CD4-positive, alpha-beta T cell (primary cell): ENCODE measurements around the gene SCLT1. TPM values are rescaled to one million over a fixed set of nuclear protein-coding genes. Genes with fewer than 3 reads are reported as not detected.

Experiments used
- ATAC-seq: fragments of 200-7000 bp; cut with Tn5 transposase; one replicate; pipeline ENCODE4 v1.10.0; 2022; ENCODE audit warnings: mild to moderate bottlenecking; ENCODE audit not compliant: poor library complexity
- CTCF ChIA-PET: fragments of 350-600 bp; sonication (Branson Sonifier 250); formaldehyde crosslinking; loops from one replicate; lab custom pipeline; 2021; ENCODE audit warnings: antibody characterized with exemption, inconsistent platforms; lab: Charles Lee
- POLR2A ChIA-PET: fragments of 350-600 bp; sonication (Branson Sonifier 250); formaldehyde crosslinking; loops from one replicate; lab custom pipeline; 2021; ENCODE audit warnings: antibody characterized with exemption, inconsistent platforms; lab: Charles Lee
- DNase-seq, 14 experiments: peaks; one replicate each; pipeline ENCODE4 v3.0.0-alpha.2; 2013 to 2020; ENCODE audit warnings: mixed read lengths in 2 of 14
- H3K27ac ChIP-seq, 2 donors: one replicate each; pipeline versions ENCODE4 v1.5.1 to v1.7.0; 2013; ENCODE audit warnings: low read length in 2 of 2, low read depth in 1 of 2, mild to moderate bottlenecking in 1 of 2
- H3K27me3 ChIP-seq, 2 experiments: 1 replicate in 1 of 2; 2 replicates in 1 of 2; pipeline versions ENCODE4 v1.6.1 to v1.7.0; 2013; ENCODE audit warnings: low read length in 2 of 2, control low read depth in 1 of 2, mild to moderate bottlenecking in 1 of 2, moderate library complexity in 1 of 2; ENCODE audit not compliant: insufficient read depth in 2 of 2, control insufficient read depth in 1 of 2
- H3K36me3 ChIP-seq: one replicate; pipeline ENCODE4 v1.6.1; 2013; ENCODE audit warnings: low read length, control low read depth; ENCODE audit not compliant: insufficient read depth
- H3K4me1 ChIP-seq: one replicate; pipeline ENCODE4 v1.6.1; 2013; ENCODE audit warnings: low read length, control low read depth; ENCODE audit not compliant: insufficient read depth
- H3K4me3 ChIP-seq: one replicate; pipeline ENCODE4 v1.5.1; 2013; ENCODE audit warnings: mild to moderate bottlenecking, low read length, moderate library complexity
- H3K9me3 ChIP-seq, 2 experiments: 1 replicate in 1 of 2; 2 replicates in 1 of 2; pipeline versions ENCODE4 v1.6.1 to v1.7.0; 2013; ENCODE audit warnings: low read length in 2 of 2, mild to moderate bottlenecking in 2 of 2, control low read depth in 1 of 2, moderate library complexity in 1 of 2; ENCODE audit not compliant: control insufficient read depth in 1 of 2, insufficient read depth in 1 of 2
- H3K27ac Mint-ChIP-seq: one replicate; pipeline ENCODE4 v1.8.0; 2020; ENCODE audit warnings: mixed read lengths
- H3K27me3 Mint-ChIP-seq: one replicate; pipeline ENCODE4 v1.8.0; 2021; ENCODE audit warnings: mixed read lengths
- H3K36me3 Mint-ChIP-seq: one replicate; pipeline ENCODE4 v1.8.0; 2021; ENCODE audit warnings: low read depth, mixed read lengths
- H3K4me1 Mint-ChIP-seq: one replicate; pipeline ENCODE4 v1.8.0; 2021; ENCODE audit warnings: low read depth, mixed read lengths
- H3K4me3 Mint-ChIP-seq: one replicate; pipeline ENCODE4 v1.8.0; 2020; ENCODE audit warnings: mild to moderate bottlenecking, mixed read lengths
- H3K9me3 Mint-ChIP-seq: one replicate; pipeline ENCODE4 v1.8.0; 2020; ENCODE audit warnings: mixed read lengths
- intact Hi-C, 2 experiments: fragments of 100-400 bp; cut with DNase I in 1 of 2; cut with micrococcal nuclease in 1 of 2; formaldehyde crosslinking; loops; one replicate each; pipeline versions ENCODE4 v1.15.1 to v1.9.0; 2023 to 2025; cut with DNase I, micrococcal nuclease
- total RNA-seq, 174 experiments: library from RNA in 2 of 174; stranded (reverse) in 2 of 174; gene quantifications; one replicate each; pipeline ENCODE4 v1.2.3 and lab custom pipeline; 2021 to 2026
- TF ChIP-seq, protein P1 (sequence below): fragments of 200-600 bp; IDR thresholded peaks from one replicate; pipeline ENCODE4 v1.8.0; 2022; ENCODE audit warnings: antibody characterized with exemption, mild to moderate bottlenecking

SCLT1 gene
- total RNA-seq, 2 experiments from 2014 or later: 21.8 to 21.9 TPM

DNA sequence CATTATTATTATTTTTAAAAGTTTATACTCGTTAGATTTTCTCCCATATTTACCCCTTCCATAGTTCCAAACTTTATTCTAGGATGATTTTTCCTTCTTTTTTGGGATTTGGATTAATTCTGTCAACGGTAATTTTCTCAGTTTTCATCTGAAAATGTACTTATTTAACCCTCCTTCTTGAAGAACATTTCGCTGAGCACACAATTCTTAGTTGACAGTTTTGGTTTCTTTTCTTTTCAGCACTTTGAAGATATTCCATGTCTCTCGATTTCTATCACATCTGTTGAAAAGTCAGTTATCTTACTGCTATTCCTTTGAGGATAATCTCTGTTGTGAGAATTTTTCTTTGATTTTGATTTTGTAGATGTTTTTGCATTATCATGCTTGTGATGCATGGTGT, 85.2 kb downstream of the SCLT1 start:
- Histone ChIP-seq H3K27me3 (no peaks in the 10 kb centered on the region), H3K36me3 (no peaks in the 10 kb centered on the region), H3K4me3 (no peak overlapping the region), H3K9me3 (peaks cover 9 to 32% of the 10 kb centered on the region in 2 experiments), H3K27ac (no peak overlapping the region), H3K4me1 (no peaks in the 10 kb centered on the region)
- Mint-ChIP-seq H3K4me1 (no peaks in the 10 kb centered on the region), H3K9me3 (peaks cover 23% of the 10 kb centered on the region), H3K4me3 (no peak overlapping the region), H3K27me3 (no peaks in the 10 kb centered on the region), H3K36me3 (peaks cover 24% of the 10 kb centered on the region), H3K27ac (no peak overlapping the region)
- intact Hi-C loops: no loop called here
- TF ChIP-seq, protein P1, sequence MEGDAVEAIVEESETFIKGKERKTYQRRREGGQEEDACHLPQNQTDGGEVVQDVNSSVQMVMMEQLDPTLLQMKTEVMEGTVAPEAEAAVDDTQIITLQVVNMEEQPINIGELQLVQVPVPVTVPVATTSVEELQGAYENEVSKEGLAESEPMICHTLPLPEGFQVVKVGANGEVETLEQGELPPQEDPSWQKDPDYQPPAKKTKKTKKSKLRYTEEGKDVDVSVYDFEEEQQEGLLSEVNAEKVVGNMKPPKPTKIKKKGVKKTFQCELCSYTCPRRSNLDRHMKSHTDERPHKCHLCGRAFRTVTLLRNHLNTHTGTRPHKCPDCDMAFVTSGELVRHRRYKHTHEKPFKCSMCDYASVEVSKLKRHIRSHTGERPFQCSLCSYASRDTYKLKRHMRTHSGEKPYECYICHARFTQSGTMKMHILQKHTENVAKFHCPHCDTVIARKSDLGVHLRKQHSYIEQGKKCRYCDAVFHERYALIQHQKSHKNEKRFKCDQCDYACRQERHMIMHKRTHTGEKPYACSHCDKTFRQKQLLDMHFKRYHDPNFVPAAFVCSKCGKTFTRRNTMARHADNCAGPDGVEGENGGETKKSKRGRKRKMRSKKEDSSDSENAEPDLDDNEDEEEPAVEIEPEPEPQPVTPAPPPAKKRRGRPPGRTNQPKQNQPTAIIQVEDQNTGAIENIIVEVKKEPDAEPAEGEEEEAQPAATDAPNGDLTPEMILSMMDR: no peak
- no peak for ATAC-seq
- ChIA-PET POLR2A (no interaction called here), CTCF (no interaction called here)
- DNase-seq: no peak

DNA sequence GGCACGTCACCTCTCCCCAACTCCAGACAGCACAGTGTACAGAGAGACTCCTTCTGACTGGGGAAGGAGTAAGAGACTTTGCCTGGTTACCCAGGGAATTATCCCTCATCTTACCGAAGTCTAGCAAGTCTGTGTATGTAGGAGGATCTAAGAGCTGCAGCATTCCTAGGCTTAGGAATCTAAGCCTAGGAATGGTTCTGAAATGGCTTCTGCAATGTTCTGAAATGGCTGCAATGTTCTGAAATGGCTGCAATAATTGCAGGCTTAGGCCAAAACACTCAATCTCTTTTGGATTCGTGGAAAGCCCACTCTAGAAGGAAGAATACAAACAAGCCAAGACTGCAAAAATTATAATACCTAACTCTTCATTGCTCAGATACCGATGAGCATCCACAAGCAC, 106.4 kb downstream of the SCLT1 start:
- peaks cover 80% of the 10 kb centered on the region for H3K36me3 Mint-ChIP-seq
- no peaks in the 10 kb centered on the region for H3K4me1 Mint-ChIP-seq
- no peak overlapping the region for H3K27ac ChIP-seq
- no peaks in the 10 kb centered on the region for H3K9me3 ChIP-seq
- no peak for DNase-seq
- POLR2A ChIA-PET: no interaction called here
- ATAC-seq: no peak
- H3K9me3 Mint-ChIP-seq: peaks cover 6% of the 10 kb centered on the region
- intact Hi-C loops: no loop called here
- no peak overlapping the region for H3K4me3 Mint-ChIP-seq
- H3K27ac Mint-ChIP-seq: no peak overlapping the region
- CTCF ChIA-PET: no interaction called here
- no peaks in the 10 kb centered on the region for H3K27me3 Mint-ChIP-seq
- no peaks in the 10 kb centered on the region for H3K4me1 ChIP-seq
- TF ChIP-seq, protein P1: no peak
- no peak overlapping the region for H3K4me3 ChIP-seq
- peaks cover 11% of the 10 kb centered on the region for H3K36me3 ChIP-seq
- no peaks in the 10 kb centered on the region for H3K27me3 ChIP-seq

DNA sequence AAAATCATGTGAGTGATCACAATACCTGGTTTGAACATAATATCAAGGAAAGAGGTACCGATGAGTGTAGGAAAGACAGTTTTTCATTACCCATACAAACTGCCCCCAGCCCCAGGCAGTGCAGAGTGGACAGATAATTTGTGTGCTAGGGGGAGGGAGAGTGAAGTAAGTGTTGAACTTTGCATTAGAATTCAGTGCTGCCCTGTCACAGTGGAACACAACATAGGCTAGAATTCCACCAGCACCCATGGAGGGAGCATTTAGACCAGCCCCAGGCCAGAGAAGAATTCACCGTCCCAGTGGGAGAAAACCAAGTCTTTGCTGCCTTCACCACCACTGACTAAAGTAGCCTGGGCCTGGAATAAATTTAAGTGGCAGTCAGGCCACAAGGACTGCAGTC, 107.3 kb downstream of the SCLT1 start:
- CTCF ChIA-PET: no interaction called here
- H3K27ac Mint-ChIP-seq: no peak overlapping the region
- H3K27ac ChIP-seq: no peak overlapping the region

More for the DNA sequence above, 107.3 kb downstream of the SCLT1 start:
- no peaks in the 10 kb centered on the region for H3K4me1 ChIP-seq
- H3K9me3 ChIP-seq: no peaks in the 10 kb centered on the region
- peaks cover 6% of the 10 kb centered on the region for H3K9me3 Mint-ChIP-seq
- TF ChIP-seq, protein P1: no peak
- ATAC-seq: no peak
- peaks cover 75% of the 10 kb centered on the region for H3K36me3 Mint-ChIP-seq
- no peaks in the 10 kb centered on the region for H3K4me1 Mint-ChIP-seq
- intact Hi-C loops: no loop called here
- no peak overlapping the region for H3K4me3 ChIP-seq
- POLR2A ChIA-PET: no interaction called here
- no peaks in the 10 kb centered on the region for H3K27me3 Mint-ChIP-seq
- no peak overlapping the region for H3K4me3 Mint-ChIP-seq
- H3K36me3 ChIP-seq: peaks cover 11% of the 10 kb centered on the region
- no peaks in the 10 kb centered on the region for H3K27me3 ChIP-seq
- no peak for DNase-seq
